Tibial artery (tissue), 4 donors: ENCODE data around the gene TMEM30A.

Experiments used
- DNase-seq, 2 donors: peaks; one replicate each; pipeline ENCODE4 v3.0.0-alpha.2; 2019
- H3K27ac ChIP-seq, 2 donors: fragments of 200-600 bp; sonication (generic) in 1 of 2; 1 replicate in 1 of 2; 2 replicates in 1 of 2; pipeline ENCODE4 v1.5.1; 2018 to 2019; ENCODE audit warnings: mild to moderate bottlenecking in 1 of 2
- H3K27me3 ChIP-seq, 2 donors: fragments of 200-600 bp; sonication (generic) in 1 of 2; one replicate each; pipeline versions ENCODE4 v1.5.1 to v1.6.0; 2016 to 2019
- H3K36me3 ChIP-seq, 3 donors: fragments of 200-600 bp; sonication (generic) in 2 of 3; one replicate each; pipeline ENCODE4 v1.5.1; 2016 to 2019; ENCODE audit warnings: mild to moderate bottlenecking in 2 of 3
- H3K4me1 ChIP-seq, 4 donors: fragments of 200-600 bp; sonication (generic) in 2 of 4; 1 replicate in 3 of 4; 2 replicates in 1 of 4; pipeline ENCODE4 v1.5.1; 2016 to 2019
- H3K4me3 ChIP-seq, 2 donors: fragments of 200-600 bp; sonication (generic) in 1 of 2; 1 replicate in 1 of 2; 2 replicates in 1 of 2; pipeline ENCODE4 v1.5.1; 2018 to 2019; ENCODE audit warnings: mild to moderate bottlenecking in 2 of 2
- H3K9me3 ChIP-seq, 3 donors: fragments of 200-600 bp; sonication (generic) in 1 of 3; one replicate each; pipeline ENCODE4 v1.5.1; 2016 to 2019
- CTCF ChIP-seq, 2 experiments: fragments of 200-600 bp in 1 of 2; fragments of 450-650 bp in 1 of 2; IDR thresholded peaks; one replicate each; pipeline ENCODE4 v1.5.1; 2017 to 2019; ENCODE audit warnings: antibody characterized with exemption in 2 of 2, mild to moderate bottlenecking in 1 of 2, moderate library complexity in 1 of 2
- intact Hi-C: fragments of 100-400 bp; cut with DNase I; formaldehyde crosslinking; loops from one replicate; pipeline ENCODE4 v1.15.0; 2023; ENCODE audit warnings: low total_unique reads

The TMEM30A gene

DNA sequence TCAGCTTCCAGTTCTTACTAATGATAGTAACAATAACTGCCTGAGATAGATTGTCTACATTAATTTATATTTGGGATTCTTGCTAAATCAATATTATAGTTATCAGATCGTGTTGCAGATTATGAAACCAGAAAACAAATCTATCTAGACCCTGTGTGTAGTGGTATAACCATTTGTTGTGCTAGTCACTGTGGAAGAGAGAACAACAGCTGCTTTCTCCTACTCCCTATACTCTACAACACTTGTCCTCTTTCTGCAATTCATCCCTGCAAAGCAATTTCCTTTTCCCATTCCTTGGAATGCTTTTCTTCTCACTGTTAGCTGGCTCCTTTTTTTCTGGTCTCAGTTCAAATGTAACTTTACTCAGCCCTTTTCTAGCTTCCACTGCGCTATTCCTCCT is 49.3 kb downstream of the TMEM30A start:
- no peak for DNase-seq
- Histone ChIP-seq H3K27me3 (no peaks in the 10 kb centered on the region), H3K4me3 (no peak overlapping the region), H3K9me3 (no peaks in the 10 kb centered on the region), H3K27ac (peak overlapping the region in 1 of 2 donors; percentile 40), H3K4me1 (peaks cover 0 to 23% (median 5%) of the 10 kb centered on the region in 4 donors), H3K36me3 (peaks cover 32 to 41% (median 35%) of the 10 kb centered on the region in 3 donors)
- TF ChIP-seq CTCF (IDR thresholded peaks at IDR 0.05), result no peak
- intact Hi-C loops, result no loop called here

DNA sequence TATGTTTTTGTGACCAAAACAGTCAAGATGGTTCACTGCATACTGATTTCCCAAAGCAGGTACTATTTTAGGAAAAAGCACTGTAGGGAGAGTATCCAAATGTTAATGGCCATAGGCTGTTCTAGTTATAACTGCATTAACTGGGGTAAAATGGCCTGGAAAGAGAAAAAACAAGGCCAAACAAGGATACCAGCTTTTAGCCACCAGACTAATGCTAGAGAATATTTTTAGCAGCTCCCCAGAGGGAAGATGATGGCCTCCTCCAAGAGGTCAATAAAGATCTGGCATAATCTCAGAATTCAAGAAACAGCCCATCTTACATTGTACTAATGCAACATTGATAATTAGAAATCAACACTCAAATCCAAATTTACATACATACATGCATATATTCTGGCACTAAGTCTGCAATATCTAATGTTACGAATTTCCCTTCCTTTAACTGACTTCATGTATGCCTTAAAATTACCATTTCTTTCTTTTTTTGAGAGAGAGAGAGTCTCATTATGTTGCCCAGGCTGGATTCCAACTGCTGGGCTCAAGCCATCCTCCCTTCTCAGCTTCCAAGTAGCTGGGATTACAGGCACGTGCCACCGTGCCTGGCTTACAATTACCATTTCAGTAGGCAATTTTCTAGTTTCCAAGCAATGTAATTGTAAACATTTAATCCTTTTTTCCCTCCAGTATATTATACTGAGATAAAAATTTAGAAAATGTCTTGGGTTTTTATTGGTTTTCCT is 50.3 kb downstream of the TMEM30A start:
- peaks cover 0 to 23% (median 5%) of the 10 kb centered on the region in 4 donors for H3K4me1 ChIP-seq
- peak overlapping the region; percentile 34 to 40 for H3K27ac ChIP-seq

GRCh38 chr6:75233092-75233615 is 51.4 kb downstream of the TMEM30A start:
- H3K27me3 ChIP-seq, result no peaks in the 10 kb centered on the region
- TF ChIP-seq CTCF (IDR thresholded peaks at IDR 0.05), result no peak
- peak overlapping the region in 1 of 2 donors; percentile 34 for H3K27ac ChIP-seq
- peaks cover 17 to 24% (median 20%) of the 10 kb centered on the region in 3 donors for H3K36me3 ChIP-seq
- no peaks in the 10 kb centered on the region for H3K9me3 ChIP-seq
- H3K4me1 ChIP-seq, result peaks cover 0 to 23% (median 5%) of the 10 kb centered on the region in 4 donors
- no peak for DNase-seq
- intact Hi-C loops, result no loop called here
- no peak overlapping the region for H3K4me3 ChIP-seq

More for the DNA sequence above, 50.3 kb downstream of the TMEM30A start:
- Histone ChIP-seq H3K4me3 (no peak overlapping the region), H3K36me3 (peaks cover 26 to 32% (median 27%) of the 10 kb centered on the region in 3 donors), H3K27me3 (no peaks in the 10 kb centered on the region), H3K9me3 (no peaks in the 10 kb centered on the region)
- intact Hi-C loops, result no loop called here
- TF ChIP-seq CTCF (IDR thresholded peaks at IDR 0.05), result no peak
- peak in 1 of 2 donors; percentile 34 for DNase-seq

GRCh38 chr6:75230484-75231325 is 53.9 kb downstream of the TMEM30A start:
- no peak overlapping the region for H3K4me3 ChIP-seq
- H3K27me3 ChIP-seq, result no peaks in the 10 kb centered on the region

More at GRCh38 chr6:75230484-75231325, 53.9 kb downstream of the TMEM30A start:
- Histone ChIP-seq H3K9me3 (no peaks in the 10 kb centered on the region), H3K4me1 (peaks cover 0 to 31% (median 5%) of the 10 kb centered on the region in 4 donors), H3K36me3 (no peaks in the 10 kb centered on the region), H3K27ac (no peak overlapping the region)
- peak; percentile 57 to 67 for TF ChIP-seq CTCF (IDR thresholded peaks at IDR 0.05)
- DNase-seq, result peak in 1 of 2 donors; percentile 34
- intact Hi-C loops, result no loop called here
